HG03575 (cell line): ENCODE measurements around the gene GCHFR.

Experiments
- ATAC-seq: cut with Tn5 transposase; IDR thresholded peaks from one replicate; pipeline ENCODE4 v1.9.1; 2021; ENCODE audit not compliant: unreplicated experiment, insufficient number of reproducible peaks, low FRiP score; ENCODE audit errors: extremely low read depth

Gene GCHFR

DNA sequence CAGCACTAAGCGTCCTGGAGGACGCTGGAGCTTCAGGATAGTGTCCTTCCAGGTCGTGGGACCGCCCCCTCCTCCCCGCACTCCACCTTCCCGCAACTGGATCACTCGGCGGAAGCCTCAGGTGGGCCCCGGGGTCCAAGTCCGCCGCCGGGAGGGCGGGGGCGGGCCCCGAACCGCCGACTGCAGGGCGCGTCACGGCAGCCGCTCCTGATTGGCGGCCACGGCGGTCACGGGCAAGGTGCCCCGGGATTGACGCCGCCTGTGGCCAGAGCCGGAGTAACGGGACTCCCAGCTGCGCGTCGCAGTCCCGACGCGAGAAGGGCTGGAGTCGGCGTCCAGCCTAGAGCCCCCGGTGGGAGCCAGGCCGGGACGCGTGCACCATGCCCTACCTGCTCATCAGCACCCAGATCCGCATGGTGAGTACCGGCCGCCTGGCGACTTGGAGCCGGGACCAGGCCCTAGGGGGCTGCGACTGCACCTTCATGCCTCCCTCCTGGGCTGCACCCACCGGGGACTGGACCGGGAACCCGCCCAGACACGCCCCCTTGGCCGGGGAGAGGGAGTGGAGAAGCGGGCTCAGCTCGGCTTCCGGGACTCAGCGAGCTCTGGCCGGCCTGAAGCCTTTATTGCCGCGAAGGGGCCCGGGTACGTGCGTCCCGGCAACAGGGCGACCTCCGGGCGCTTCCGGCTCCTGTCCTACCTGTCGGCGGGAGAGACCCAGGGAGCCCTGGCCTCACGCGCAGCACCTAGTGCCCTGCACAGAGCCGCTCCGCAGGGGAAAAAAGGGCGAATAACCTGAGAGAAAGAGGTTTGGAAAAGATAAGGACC, at the start of gene GCHFR:
TSS of gene GCHFR (plus strand) at position 268 of the 828 bp plus-strand sequence. CDS start at position 381, 113 bp downstream.
- no peak for ATAC-seq

DNA sequence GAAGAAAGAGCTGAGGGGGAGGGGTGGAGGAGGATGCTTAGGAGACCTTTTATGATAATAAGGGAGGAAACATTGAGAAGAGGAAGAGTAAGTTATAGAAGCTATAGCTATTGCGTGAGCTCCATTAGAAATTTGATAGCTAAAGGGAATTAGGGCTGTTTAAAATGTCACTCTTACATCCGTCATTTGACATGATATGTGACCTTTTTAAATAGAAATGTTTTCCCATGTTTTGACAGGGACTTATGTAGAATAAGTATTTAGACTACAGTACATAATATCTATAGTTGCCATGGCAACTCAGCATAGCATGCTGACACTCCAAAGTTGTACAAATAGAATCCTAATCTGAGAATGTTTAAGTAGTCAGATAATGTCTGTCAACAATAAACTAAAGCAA, 49.7 kb upstream of the GCHFR start:
- ATAC-seq: no peak

DNA sequence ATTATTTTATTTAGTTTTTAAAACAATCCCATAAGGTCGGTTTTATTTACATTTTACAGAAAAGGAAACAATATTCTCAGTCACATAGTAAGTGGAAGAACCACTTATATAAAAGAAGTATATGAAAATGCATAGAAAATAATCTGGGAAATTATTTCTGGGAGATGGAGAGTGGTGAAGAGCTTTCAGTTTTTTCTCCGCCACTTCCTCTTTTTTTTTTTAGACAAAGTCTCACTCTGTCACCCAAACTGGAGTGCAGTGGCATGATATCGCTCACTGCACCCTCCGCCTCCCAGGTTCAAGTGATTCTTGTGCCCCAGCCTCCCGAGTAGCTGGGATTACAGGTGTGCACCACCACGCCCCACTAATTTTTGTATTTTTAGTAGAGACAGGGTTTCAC, 47.7 kb upstream of the GCHFR start:
- no peak for ATAC-seq

DNA sequence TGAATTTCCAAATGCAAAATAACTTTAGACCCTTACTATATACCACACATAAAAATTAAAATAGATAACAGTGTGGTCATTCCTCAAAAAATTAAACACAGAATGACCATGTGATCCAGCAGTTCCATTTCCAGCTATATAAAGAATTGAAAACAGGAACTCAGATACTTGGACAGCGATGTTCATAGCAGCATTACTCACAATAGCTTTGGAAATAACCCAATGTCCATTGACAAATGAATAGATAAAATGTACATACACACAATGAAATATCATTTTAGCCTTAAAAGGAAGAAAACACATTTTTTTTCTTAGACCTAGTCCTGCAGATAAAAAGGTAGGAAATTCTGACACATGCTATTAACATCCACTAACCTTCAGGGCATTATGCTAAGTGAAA, 42.2 kb upstream of the GCHFR start:
- ATAC-seq: no peak

DNA sequence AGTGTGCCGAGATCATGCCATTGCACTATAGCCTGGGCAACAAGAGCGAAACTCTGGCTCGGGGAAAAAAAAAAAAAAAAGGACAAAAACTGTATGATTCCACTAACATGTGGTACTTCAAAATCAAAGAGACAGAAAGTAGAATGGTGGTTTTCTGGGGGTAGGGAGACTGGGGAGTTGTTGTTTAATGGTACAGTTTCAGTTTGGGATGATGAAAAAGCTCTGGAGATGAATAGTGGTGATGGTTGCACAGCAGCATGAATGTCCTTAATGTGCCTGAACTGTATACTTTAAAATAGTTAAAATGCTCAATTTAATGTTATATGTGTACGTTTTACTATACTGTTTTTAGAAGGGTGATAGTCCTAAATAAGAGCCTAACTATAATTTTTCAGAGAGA, 41.5 kb upstream of the GCHFR start:
- ATAC-seq: no peak

DNA sequence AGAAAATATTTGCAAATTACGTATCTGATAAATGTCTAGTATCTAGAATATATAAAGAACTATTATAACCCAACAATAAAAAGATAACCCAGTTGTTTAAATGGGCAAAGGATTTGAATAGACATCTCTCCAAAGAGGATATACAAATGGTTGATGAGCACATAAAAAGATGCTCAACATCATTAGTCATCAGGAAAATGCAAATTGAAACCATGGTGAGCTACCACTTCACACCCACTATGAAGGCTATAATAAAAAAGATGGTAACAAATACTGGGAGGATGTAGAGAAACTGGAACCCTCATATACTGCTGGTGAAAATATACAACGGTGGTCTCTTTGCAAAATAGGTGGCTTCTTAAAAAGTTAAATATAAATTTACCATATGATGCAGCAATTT, 40.9 kb upstream of the GCHFR start:
- no peak for ATAC-seq

DNA sequence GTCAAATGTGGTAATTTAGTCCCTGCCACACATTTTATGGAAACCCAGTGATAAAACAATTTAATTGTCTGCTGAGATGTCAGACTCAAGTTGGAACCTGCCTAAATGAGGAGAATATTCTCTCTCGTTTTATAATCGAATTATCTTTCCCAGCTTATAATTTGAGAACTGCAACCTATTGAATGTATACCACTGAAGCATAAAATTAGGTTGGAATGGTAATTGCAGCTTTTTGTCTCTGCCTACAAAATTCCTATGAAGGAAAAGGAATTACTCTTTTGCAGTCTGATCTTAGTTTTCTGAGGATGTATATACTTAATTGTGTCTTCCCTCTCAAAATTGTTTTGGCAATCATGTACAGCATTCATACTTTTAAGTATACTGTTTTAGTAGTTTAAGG, 39.9 kb upstream of the GCHFR start:
- ATAC-seq: no peak

DNA sequence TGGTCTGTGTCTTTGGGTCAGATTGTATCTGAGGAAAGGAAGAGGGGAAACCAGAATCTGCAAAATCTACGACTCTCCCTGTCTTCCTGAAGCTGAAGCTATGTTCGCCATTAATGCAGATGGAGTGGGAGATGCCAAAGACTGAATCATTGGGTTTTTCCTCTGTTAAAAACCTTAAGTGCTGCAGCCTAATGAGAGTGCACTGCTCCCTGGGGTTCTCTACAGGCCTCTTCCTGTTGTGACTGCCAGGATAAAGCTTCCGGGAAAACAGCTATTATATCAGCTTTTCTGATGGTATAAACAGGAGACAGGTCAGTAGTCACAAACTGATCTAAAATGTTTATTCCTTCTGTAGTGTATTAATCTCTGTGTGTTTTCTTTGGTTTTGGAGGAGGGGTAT, 32.8 kb upstream of the GCHFR start:
- no peak for ATAC-seq

DNA sequence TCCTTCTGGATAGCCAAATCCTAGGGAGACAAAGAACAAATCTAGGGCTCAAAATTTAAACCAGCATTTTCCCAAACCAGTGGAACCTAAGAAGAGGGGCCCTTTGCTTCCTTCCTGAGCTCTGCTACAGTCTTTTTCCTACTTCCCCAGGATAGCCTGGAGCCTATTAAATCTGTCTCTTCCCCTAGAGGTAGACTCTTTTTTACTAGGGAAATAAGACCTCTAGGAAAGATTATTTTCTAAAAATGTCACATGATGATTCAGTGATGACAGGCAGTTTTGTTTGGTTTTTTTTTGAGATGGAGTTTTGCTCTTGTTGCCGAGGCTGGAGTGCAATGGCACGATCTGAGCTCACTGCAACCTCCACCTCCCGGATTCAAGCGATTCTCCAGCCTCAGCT, 27.3 kb upstream of the GCHFR start:
- no peak for ATAC-seq

DNA sequence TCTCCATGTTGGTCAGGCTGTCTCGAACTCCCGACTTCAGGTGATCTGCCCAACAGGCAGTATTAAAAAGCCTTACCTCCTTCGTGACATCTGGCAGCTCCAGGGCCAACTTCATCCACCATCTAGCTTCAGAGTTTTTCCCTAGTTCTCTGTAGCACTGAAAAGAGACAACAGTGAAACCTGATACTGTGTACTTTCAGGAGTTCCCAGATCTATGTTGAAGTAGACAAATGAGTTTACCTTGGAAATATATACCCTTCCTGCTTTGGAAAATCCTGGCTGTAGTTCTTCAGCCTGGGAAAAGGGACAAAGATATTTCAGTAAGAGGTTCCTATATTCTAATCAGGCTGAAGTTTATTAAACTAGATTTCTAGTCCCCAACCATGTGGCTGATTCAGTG, 26.8 kb upstream of the GCHFR start:
- ATAC-seq: no peak

DNA sequence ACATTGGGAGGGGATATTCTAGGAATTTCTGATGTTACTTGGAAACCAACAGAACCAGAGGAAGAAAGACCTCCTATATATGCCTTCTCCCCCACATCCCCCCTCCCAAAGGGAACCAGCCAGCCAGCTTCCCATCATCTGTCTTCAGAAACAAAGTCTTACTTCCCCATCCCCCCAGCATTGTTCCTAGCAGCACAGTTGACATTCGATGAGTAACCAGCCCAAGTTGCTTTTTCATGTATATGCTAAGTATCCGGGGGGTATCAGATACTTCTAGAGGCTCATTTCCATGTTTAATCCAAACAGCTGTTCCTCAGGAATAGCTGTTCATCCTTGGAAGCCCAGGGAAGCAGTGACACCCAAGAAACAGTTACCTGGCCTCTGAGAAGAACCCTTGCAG, 24.8 kb upstream of the GCHFR start:
- no peak for ATAC-seq

DNA sequence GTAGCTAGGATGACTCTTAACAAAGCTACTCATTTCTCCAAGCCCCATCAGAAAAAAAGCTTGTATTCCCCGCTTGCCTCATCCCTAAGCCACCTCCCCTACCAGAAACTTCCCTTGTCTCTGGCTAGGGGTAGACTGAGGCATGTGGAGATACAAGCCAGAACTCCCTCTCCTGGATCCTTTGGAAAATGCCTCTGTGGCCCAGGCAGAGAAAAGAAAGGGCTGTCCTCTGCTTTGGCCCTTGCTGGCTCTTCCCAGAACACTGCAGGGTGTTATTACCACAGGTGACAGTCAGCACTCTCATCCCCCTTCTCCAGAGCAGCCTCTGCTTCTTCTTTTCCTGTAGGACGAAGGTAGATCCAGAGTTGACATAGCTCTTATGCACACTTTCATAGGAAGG, 24.0 kb upstream of the GCHFR start:
- ATAC-seq: no peak

DNA sequence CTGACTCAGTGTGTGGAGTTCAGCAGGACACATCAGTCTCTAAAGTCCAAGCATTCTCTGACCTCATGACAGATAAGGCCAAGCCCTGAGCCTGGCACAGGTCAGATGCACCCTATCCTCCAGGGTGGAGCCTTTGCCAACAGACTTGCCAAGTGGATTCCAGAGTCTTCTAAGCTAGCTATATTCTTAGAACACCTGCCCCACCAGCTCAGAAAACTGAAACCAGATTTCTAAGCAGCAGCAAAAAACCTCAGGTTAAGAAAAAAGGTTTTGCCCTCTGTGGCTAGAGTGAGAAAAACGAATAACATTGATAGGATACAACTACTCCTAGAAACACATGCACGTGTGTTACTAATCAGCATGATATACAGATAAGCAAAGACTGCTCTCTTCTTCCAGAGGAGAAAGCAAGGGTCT, 20.4 kb upstream of the GCHFR start:
- no peak for ATAC-seq

DNA sequence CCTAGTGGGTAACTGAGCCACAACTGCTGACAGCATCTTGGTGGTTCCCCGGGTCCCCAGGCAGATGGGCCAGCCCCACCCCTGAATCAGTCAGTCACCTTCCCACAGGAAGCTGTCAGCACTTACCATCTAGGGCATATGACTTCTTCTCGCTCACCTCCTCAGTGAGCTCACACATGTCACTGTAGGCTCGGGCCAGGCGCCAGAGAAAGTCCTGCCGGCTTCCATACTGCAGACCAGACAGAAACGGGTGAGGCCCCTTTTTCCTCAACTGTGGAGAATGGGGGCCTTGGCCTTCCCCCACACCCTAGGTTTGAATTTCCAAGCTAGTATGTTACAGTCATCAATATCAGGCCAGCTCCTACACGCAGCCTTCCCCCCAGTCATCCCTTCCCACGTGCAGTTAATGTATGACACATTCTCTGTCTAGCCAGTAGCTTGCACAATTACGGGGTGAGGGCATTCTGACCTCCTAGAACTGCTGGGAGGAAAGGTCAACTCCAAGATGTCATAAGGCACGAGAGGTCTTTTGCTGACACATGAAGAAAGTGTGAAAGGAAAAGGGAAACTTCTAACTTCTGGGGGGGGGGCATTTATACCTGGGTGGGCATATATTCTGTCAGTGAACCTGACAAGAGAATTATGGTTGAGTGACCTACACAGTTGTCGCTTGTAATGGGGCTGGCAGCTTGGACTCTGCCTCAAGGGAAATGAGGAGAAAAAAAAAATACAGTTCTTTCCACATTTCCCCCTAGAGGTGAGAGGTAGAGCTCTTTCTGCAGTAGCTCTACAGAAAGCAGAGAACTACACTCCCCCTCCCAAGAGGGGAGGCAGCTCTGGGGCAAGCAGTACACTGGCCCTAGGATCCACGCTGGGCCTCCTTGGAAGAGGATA, 19.7 kb upstream of the GCHFR start:
- ATAC-seq: no peak

DNA sequence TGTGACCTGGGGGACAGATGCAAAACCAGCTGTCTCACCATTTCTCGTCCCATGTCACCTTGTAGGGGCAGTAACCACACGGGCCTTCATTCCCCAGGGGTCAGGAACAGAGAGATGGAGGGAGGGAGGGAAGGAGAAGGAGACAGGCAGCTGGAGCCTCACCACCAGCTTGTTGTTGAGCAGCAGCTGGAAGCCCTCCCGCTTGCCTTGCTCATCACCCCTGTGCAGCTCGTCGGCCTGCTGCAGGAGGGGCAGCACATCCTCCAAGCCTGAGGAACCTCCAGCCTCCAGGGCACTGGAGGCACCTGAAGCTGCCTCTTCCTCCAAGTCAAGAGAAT, 19.1 kb upstream of the GCHFR start:
- ATAC-seq: no peak

DNA sequence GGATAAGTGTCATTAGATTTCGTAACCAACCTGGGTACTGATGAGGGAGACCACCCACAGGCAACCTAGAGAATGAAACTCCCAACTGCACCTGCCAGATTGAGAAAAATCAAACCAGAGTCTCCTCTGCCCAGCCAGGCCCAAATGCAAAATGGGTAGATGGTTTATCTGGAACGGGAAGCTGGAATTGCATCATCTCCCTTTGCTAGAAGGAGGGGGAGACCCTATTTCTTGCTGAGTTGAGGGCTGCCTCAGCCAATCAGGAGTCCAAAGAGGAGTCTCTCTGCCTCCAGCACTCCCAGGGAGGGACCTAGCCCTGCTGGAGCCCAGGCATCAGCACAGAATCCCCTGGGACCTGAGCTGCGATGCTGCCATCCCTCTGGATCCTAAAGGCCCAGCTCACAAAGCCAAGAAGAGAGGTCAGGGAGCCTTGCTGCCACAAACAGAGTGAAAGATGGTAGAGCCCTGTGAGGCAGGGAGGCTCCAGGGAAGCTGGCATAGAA, 16.9 kb upstream of the GCHFR start:
- no peak for ATAC-seq

DNA sequence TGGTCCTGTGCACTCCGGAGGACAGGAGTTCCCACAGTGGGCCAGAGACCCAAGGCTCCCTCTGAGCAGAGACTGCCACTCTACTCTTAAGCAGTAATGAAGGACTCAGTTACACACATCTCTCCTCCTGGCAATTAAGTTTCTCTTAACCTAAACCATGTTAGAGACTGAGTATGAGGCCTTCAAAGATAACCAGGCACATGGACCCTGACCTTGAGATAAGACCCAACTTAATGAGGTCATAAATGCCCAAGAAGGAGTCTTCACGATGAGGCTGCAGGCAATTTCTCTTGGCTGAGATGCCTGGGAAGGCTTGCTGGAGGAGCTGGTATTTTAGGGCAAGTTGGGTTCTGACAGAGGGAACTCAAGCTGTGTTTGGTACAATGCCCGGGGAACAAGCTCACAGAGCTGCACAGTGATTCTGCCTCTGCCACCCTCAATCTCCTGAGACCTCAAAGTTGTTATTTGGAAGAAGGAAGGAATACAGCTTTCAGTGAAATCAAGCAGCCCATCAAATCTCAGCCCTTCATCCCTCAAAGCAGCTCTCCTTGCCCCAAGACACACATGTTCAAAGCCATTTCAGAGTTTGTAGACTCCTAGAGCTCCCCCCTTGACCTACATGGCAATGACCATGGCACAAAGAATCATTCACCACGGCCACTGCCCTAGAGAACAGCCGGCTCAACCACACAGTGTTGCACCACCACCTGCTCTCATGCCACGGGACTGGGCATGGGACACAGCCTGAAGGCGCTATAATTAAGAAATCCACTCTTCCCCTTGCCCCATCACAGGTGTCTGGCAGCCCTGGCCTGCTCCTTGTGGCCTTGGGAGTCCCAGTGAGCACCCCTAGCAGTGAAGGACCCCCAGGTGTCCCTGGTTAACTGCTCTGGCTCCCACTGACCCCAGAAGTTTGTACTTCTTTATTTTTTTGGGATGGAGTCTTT, 15.9 kb upstream of the GCHFR start:
- no peak for ATAC-seq

DNA sequence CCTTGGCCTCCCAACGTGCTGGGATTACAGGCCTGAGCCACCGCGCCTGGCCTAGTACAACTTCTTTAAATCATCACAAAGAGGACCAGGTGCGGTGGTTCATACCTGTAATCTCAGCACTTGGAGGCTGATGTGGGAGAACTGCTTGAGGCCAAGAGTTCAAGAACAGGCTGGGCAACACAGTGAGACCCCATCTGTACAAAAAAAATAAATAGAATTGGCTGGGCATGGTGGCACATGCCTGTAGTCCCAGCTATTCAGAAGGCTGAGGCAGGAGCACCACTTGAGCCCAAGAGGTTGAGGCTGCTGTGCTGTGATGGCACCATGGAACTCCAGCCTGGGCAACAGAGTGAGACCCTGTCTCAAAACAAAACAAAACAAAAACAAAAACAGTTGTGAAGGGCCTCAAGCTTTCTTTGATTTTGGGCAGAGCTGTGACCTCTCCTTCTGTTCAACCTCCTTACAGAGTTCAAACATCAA, 14.7 kb upstream of the GCHFR start:
- ATAC-seq: no peak

DNA sequence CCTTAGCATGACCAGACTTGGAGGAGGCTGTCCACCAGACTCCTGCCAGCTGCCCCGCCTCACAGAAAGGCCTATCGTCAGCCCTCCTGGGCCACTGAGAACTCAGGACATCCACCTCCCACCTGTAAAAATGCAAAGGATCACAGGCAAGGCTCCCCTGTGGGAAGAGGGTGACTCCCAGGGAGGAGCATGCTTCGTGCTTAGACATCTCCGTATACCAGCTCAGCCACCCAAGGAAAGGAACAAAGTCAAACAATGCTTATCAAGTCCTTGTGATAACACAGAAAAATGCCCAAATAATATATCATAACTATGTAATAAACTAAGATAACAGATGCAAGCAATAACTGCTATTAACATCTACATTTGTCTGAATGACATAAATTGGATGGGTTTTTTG, 13.0 kb upstream of the GCHFR start:
- no peak for ATAC-seq
